ENCODE measurements around the gene KAT5. TPM values are rescaled to one million over a fixed set of nuclear protein-coding genes. Genes with fewer than 3 reads are reported as not detected.

The KAT5 gene
- total RNA-seq, 1 donor from 2014 or later, result 31.4 TPM

DNA sequence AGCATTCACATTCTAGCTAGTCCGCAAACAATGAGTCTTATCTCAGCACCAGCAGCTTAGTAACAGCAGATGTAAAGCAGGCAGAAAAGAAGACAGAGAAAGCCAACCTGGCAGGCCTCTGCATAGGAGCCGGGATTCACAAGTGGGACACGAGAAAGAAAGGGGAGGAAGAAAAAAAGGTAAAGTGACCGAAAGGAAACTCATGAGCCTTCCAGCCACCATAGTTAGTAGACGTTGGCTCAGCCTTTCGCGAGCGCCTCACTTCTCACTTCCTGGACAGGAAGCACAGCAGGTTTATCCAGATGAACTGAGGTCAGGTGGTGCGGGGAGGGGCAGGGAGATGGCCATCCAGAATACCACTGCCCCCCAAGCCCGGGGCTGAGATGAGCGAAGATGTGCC lies 19.7 kb upstream of the KAT5 start:
- H4K20me1 ChIP-seq (ENCODE audit: insufficient read depth, low read length), result no peaks in the 10 kb centered on the region
- Mint-ChIP-seq H3K36me3 (ENCODE audit: low read depth, unreplicated experiment) (peaks cover 1% of the 10 kb centered on the region), H3K4me3 (ENCODE audit: unreplicated experiment) (no peak overlapping the region), H3K4me1 (ENCODE audit: low read depth, unreplicated experiment) (no peaks in the 10 kb centered on the region), H3K27ac (ENCODE audit: unreplicated experiment) (no peak overlapping the region), H3K27me3 (ENCODE audit: low read depth, unreplicated experiment) (peaks cover 15% of the 10 kb centered on the region), H3K9me3 (ENCODE audit: unreplicated experiment) (no peaks in the 10 kb centered on the region)
- peaks cover 7% of the 10 kb centered on the region for H3K27me3 ChIP-seq (ENCODE audit: insufficient read depth, low read length)
- FAIRE-seq, result no peak
- no peaks in the 10 kb centered on the region for H3K9me3 ChIP-seq (ENCODE audit: insufficient read depth, low read depth, low read length)
- no peak overlapping the region for H3K9ac ChIP-seq (ENCODE audit: low read length)
- no peak overlapping the region for H3K27ac ChIP-seq (ENCODE audit: low read depth, low read length)
- H3K4me2 ChIP-seq (ENCODE audit: low read length), result no peak overlapping the region
- TF ChIP-seq EZH2 (IDR thresholded peaks at IDR 0.05; ENCODE audit: insufficient read depth, low read length) (no peak), CTCF (IDR thresholded peaks at IDR 0.05; ENCODE audit: insufficient read depth, low read depth, low read length) (no peak)
- H3K4me1 ChIP-seq (ENCODE audit: insufficient read depth, low read length), result no peaks in the 10 kb centered on the region
- H2AFZ ChIP-seq (ENCODE audit: low read depth, low read length), result no peak overlapping the region
- H3K36me3 ChIP-seq (ENCODE audit: insufficient read depth, low read length), result no peaks in the 10 kb centered on the region
- H3K4me3 ChIP-seq (ENCODE audit: insufficient read depth, low read depth, low read length), result no peak overlapping the region
- H3K79me2 ChIP-seq (ENCODE audit: insufficient read depth, low read length), result no peaks in the 10 kb centered on the region
- no peak for DNase-seq (ENCODE audit: low read depth)

- H3K9me3 ChIP-seq (ENCODE audit: insufficient read depth, low read depth, low read length), result no peaks in the 10 kb centered on the region
- Mint-ChIP-seq H3K9me3 (ENCODE audit: unreplicated experiment) (peaks cover 4% of the 10 kb centered on the region), H3K4me1 (ENCODE audit: low read depth, unreplicated experiment) (no peaks in the 10 kb centered on the region), H3K36me3 (ENCODE audit: low read depth, unreplicated experiment) (peaks cover 1% of the 10 kb centered on the region), H3K4me3 (ENCODE audit: unreplicated experiment) (no peak overlapping the region), H3K27ac (ENCODE audit: unreplicated experiment) (no peak overlapping the region), H3K27me3 (ENCODE audit: low read depth, unreplicated experiment) (peaks cover 32% of the 10 kb centered on the region)
- TF ChIP-seq EZH2 (IDR thresholded peaks at IDR 0.05; ENCODE audit: insufficient read depth, low read length) (no peak), CTCF (IDR thresholded peaks at IDR 0.05; ENCODE audit: insufficient read depth, low read depth, low read length) (no peak)
- no peaks in the 10 kb centered on the region for H3K4me1 ChIP-seq (ENCODE audit: insufficient read depth, low read length)
- FAIRE-seq (no peak), DNase-seq (ENCODE audit: low read depth) (no peak)
- no peak overlapping the region for H3K4me3 ChIP-seq (ENCODE audit: insufficient read depth, low read depth, low read length)
- H3K27me3 ChIP-seq (ENCODE audit: insufficient read depth, low read length), result peaks cover 15% of the 10 kb centered on the region
- H2AFZ ChIP-seq (ENCODE audit: low read depth, low read length), result no peak overlapping the region
- H3K9ac ChIP-seq (ENCODE audit: low read length), result no peak overlapping the region
- no peak overlapping the region for H3K4me2 ChIP-seq (ENCODE audit: low read length)
- H3K79me2 ChIP-seq (ENCODE audit: insufficient read depth, low read length), result no peaks in the 10 kb centered on the region
- no peaks in the 10 kb centered on the region for H4K20me1 ChIP-seq (ENCODE audit: insufficient read depth, low read length)
- no peak overlapping the region for H3K27ac ChIP-seq (ENCODE audit: low read depth, low read length)
- H3K36me3 ChIP-seq (ENCODE audit: insufficient read depth, low read length), result no peaks in the 10 kb centered on the region
Measured at GRCh38 chr11:65695459-65696241, 16.4 kb upstream of the KAT5 start.

Data from astrocyte (in vitro differentiated cells and primary cell).